B cell (primary cell): ENCODE data around the gene TMEM45B. TPM values are rescaled to one million over a fixed set of nuclear protein-coding genes. Genes with fewer than 3 reads are reported as not detected.

Experiments
- ATAC-seq: fragments of 200-7000 bp; cut with Tn5 transposase; one replicate; pipeline ENCODE4 v1.10.0; 2021; ENCODE audit warnings: low read depth, mild to moderate bottlenecking, moderate number of reproducible peaks, moderate library complexity
- CTCF ChIA-PET: fragments of 350-600 bp; sonication (Branson Sonifier 250); formaldehyde crosslinking; loops from one replicate; lab custom pipeline; 2021; ENCODE audit warnings: antibody characterized with exemption, inconsistent platforms; lab: Charles Lee
- POLR2A ChIA-PET: fragments of 350-600 bp; sonication (Branson Sonifier 250); formaldehyde crosslinking; loops from one replicate; lab custom pipeline; 2021; ENCODE audit warnings: antibody characterized with exemption; lab: Charles Lee
- DNase-seq: peaks from one replicate; pipeline ENCODE4 v3.0.0; 2013
- H2AFZ ChIP-seq: 2 replicates; pipeline ENCODE4 v1.6.1; 2012; ENCODE audit warnings: mild to moderate bottlenecking, low read depth, low read length; ENCODE audit not compliant: insufficient read depth, poor library complexity, severe bottlenecking
- H3K27ac ChIP-seq, 2 donors: 1 replicate in 1 of 2; 2 replicates in 1 of 2; pipeline ENCODE4 v1.5.1; 2012 to 2013; ENCODE audit warnings: low read length in 2 of 2, mild to moderate bottlenecking in 2 of 2, moderate library complexity in 1 of 2
- H3K27me3 ChIP-seq, 4 experiments: fragments of 200-600 bp in 1 of 4; sonication (generic) in 1 of 4; replicated peaks in 1 of 4; 1 replicate in 2 of 4; 2 replicates in 2 of 4; pipeline versions ENCODE4 v1.6.1 to v1.7.0; 2013 to 2016; ENCODE audit warnings: low read length in 3 of 4, mild to moderate bottlenecking in 2 of 4, mixed read lengths in 1 of 4, moderate library complexity in 1 of 4; ENCODE audit not compliant: insufficient read depth in 4 of 4, control insufficient read depth in 3 of 4; ENCODE audit errors: control extremely low read depth in 1 of 4
- H3K36me3 ChIP-seq, 2 experiments: replicated peaks in 1 of 2; 1 replicate in 1 of 2; 2 replicates in 1 of 2; pipeline versions ENCODE4 v1.6.1 to v1.7.1; 2013; ENCODE audit warnings: low read length in 1 of 2; ENCODE audit not compliant: insufficient read depth in 2 of 2, control insufficient read depth in 1 of 2; ENCODE audit errors: control extremely low read depth in 1 of 2, extremely low read depth in 1 of 2
- H3K4me1 ChIP-seq, 2 donors: fragments of 200-600 bp in 1 of 2; sonication (generic) in 1 of 2; 1 replicate in 1 of 2; 2 replicates in 1 of 2; pipeline versions ENCODE4 v1.5.1 to v1.6.1; 2013 to 2017; ENCODE audit warnings: low read length in 2 of 2; ENCODE audit not compliant: control insufficient read depth in 2 of 2, insufficient read depth in 2 of 2
- H3K4me2 ChIP-seq: replicated peaks from 2 replicates; pipeline ENCODE3; 2012; ENCODE audit warnings: mild to moderate bottlenecking, low read depth, low read length; ENCODE audit not compliant: poor library complexity, severe bottlenecking
- H3K4me3 ChIP-seq, 5 experiments: fragments of 200-600 bp in 1 of 5; sonication (generic) in 1 of 5; 1 replicate in 3 of 5; 2 replicates in 2 of 5; pipeline versions ENCODE4 v1.5.1 to v1.7.0; 2011 to 2016; ENCODE audit warnings: low read length in 4 of 5, mild to moderate bottlenecking in 4 of 5, low read depth in 2 of 5, control low read depth in 1 of 5, moderate library complexity in 1 of 5; ENCODE audit not compliant: insufficient read depth in 1 of 5; ENCODE audit errors: control extremely low read depth in 1 of 5, extremely low read depth in 1 of 5
- H3K79me2 ChIP-seq: fragments of 200-600 bp; sonication (generic); one replicate; pipeline ENCODE4 v1.6.0; 2016; ENCODE audit warnings: low read length; ENCODE audit not compliant: control insufficient read depth, insufficient read depth
- H3K9ac ChIP-seq: fragments of 200-600 bp; sonication (generic); 2 replicates; pipeline ENCODE4 v1.6.1; 2017; ENCODE audit warnings: mild to moderate bottlenecking, low read length, moderate library complexity
- H3K9me3 ChIP-seq, 3 donors: one replicate each; pipeline versions ENCODE4 v1.6.1 to v1.7.1; 2013; ENCODE audit warnings: low read length in 2 of 3; ENCODE audit not compliant: control insufficient read depth in 2 of 3, insufficient read depth in 1 of 3; ENCODE audit errors: control extremely low read depth in 1 of 3
- H4K20me1 ChIP-seq: 2 replicates; pipeline ENCODE4 v1.6.0; 2012; ENCODE audit warnings: mild to moderate bottlenecking, low read length; ENCODE audit not compliant: insufficient read depth, control insufficient read depth, poor library complexity, severe bottlenecking
- H3K27ac Mint-ChIP-seq: one replicate; pipeline ENCODE4 v1.8.0; 2021; ENCODE audit warnings: mixed read lengths
- H3K27me3 Mint-ChIP-seq: one replicate; pipeline ENCODE4 v1.8.0; 2021; ENCODE audit warnings: mixed read lengths
- H3K4me1 Mint-ChIP-seq: one replicate; pipeline ENCODE4 v1.8.0; 2021; ENCODE audit warnings: mixed read lengths
- H3K4me3 Mint-ChIP-seq: one replicate; pipeline ENCODE4 v1.8.0; 2021; ENCODE audit warnings: mixed read lengths
- H3K9me3 Mint-ChIP-seq: one replicate; pipeline ENCODE4 v1.8.0; 2022; ENCODE audit warnings: mixed read lengths; ENCODE audit not compliant: insufficient read depth
- EZH2 ChIP-seq: IDR thresholded peaks from 2 replicates; pipeline ENCODE4 v1.6.1; 2012; ENCODE audit warnings: borderline replicate concordance, low read depth, mild to moderate bottlenecking, moderate library complexity, low read length; ENCODE audit not compliant: insufficient read depth, poor library complexity, severe bottlenecking
- WGBS: methylation state at CpG from one replicate; pipeline ENCODE4 v1.1.5; 2013; ENCODE audit warnings: missing lambda C conversion rate; ENCODE audit not compliant: insufficient coverage; 5-methylcytosine and 5-hydroxymethylcytosine counted together
- intact Hi-C: fragments of 100-400 bp; cut with micrococcal nuclease; formaldehyde crosslinking; loops from one replicate; pipeline ENCODE4 v1.10.0; 2022
- polyA plus RNA-seq: library from polyadenylated mRNA; depleted of rRNA; stranded (reverse); fragments of >200 nt; gene quantifications from 2 replicates; pipeline ENCODE4 v1.2.3, GENCODE V29; 2012
- total RNA-seq, 2 donors: library from RNA; stranded (reverse); fragments of 120-200 nt in 1 of 2; gene quantifications; 1 replicate in 1 of 2; 2 replicates in 1 of 2; pipeline versions ENCODE4 v1.2.3 to v1.2.4, GENCODE V29; 2013 to 2022
- TF ChIP-seq, protein P1 (sequence below): fragments of 200-600 bp; IDR thresholded peaks from one replicate; pipeline ENCODE4 v1.8.0; 2022; ENCODE audit warnings: antibody characterized with exemption, mild to moderate bottlenecking

Gene TMEM45B
- total and polyA plus RNA-seq, 2 donors (not counting 1 experiment from before 2014, with no cell fraction given): not detected

DNA sequence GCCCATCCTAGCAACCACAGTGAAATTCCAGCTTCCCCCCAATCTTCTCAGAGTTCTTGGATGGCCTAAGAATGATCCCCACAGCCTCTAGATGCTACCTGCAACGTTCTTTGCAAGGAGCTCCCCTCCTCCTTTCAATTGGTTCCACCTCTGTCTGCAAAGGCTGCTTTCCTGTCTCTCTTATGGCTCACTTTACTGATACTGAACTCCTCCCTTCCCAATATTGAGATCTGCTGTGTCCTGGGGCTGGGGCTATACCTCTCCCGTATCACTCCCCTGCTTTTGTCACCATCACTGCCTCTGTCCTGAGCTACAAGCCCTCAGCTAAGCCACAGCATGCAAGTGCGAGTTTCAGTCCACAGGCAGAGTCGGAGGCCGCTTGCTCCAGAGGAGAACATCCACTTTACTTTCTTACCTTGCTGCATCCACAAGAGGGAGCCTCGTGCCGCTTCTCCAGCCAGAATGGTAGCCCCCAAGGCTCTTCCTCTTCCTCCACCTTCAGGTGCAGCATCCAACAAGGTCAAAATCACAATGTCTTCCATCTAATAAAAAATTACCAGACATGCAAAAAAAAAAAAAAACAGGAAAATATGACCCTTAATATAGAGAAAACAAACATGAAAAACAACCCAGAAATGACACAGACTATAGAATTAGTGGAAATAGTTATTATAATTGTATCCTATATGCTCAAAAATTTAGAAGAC lies 48.6 kb upstream of the TMEM45B start:
- Mint-ChIP-seq H3K27me3 (peaks cover 31% of the 10 kb centered on the region), H3K4me3 (no peak overlapping the region), H3K27ac (no peak overlapping the region), H3K9me3 (peaks cover 9% of the 10 kb centered on the region), H3K4me1 (no peaks in the 10 kb centered on the region)
- TF ChIP-seq EZH2: no peak
- TF ChIP-seq, protein P1, sequence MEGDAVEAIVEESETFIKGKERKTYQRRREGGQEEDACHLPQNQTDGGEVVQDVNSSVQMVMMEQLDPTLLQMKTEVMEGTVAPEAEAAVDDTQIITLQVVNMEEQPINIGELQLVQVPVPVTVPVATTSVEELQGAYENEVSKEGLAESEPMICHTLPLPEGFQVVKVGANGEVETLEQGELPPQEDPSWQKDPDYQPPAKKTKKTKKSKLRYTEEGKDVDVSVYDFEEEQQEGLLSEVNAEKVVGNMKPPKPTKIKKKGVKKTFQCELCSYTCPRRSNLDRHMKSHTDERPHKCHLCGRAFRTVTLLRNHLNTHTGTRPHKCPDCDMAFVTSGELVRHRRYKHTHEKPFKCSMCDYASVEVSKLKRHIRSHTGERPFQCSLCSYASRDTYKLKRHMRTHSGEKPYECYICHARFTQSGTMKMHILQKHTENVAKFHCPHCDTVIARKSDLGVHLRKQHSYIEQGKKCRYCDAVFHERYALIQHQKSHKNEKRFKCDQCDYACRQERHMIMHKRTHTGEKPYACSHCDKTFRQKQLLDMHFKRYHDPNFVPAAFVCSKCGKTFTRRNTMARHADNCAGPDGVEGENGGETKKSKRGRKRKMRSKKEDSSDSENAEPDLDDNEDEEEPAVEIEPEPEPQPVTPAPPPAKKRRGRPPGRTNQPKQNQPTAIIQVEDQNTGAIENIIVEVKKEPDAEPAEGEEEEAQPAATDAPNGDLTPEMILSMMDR: no peak
- Histone ChIP-seq H4K20me1 (no peaks in the 10 kb centered on the region), H3K79me2 (no peaks in the 10 kb centered on the region), H3K4me3 (no peak overlapping the region), H3K9me3 (peaks cover 1 to 9% (median 7%) of the 10 kb centered on the region in 3 donors), H2AFZ (no peak overlapping the region), H3K4me2 (no peak overlapping the region), H3K27me3 (no peaks in the 10 kb centered on the region), H3K9ac (no peak overlapping the region), H3K27ac (no peak overlapping the region), H3K36me3 (no peaks in the 10 kb centered on the region), H3K4me1 (no peaks in the 10 kb centered on the region)
- ATAC-seq: no peak
- ChIA-PET CTCF (no interaction called here), POLR2A (no interaction called here)
- WGBS: 26% methylated on average over 7 of the region's 7 CpGs
- intact Hi-C loops: no loop called here
- no peak for DNase-seq

DNA sequence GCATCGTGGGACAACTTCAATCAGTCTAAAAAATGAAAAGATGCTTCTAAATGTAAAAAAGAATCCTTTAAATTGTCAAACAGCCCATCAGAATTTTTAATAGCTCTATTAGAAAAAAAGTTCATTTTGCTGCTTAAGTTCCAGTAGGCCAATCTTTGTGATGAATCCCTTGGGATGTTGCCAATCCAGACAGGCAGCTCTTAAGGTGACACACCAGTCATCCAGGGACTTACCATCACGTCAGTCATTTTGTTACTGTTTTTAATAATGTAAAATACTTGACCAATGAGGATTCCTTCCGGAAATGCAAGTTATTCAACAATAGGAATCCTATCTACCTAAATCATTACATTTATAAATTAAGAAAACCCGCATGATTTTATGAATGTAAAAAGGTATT lies 47.8 kb upstream of the TMEM45B start:
- Histone ChIP-seq H3K36me3 (no peaks in the 10 kb centered on the region), H3K79me2 (no peaks in the 10 kb centered on the region), H3K4me2 (no peak overlapping the region), H3K4me3 (no peak overlapping the region), H3K9me3 (peaks cover 1 to 9% (median 7%) of the 10 kb centered on the region in 3 donors), H3K4me1 (no peaks in the 10 kb centered on the region), H3K9ac (no peak overlapping the region), H3K27ac (no peak overlapping the region), H4K20me1 (no peaks in the 10 kb centered on the region), H3K27me3 (no peaks in the 10 kb centered on the region), H2AFZ (no peak overlapping the region)
- H3K4me1 Mint-ChIP-seq: no peaks in the 10 kb centered on the region
- intact Hi-C loops: no loop called here
- POLR2A ChIA-PET: no interaction called here
- TF ChIP-seq, protein P1: no peak
- TF ChIP-seq EZH2: no peak
- no peak overlapping the region for H3K27ac Mint-ChIP-seq
- CTCF ChIA-PET: no interaction called here
- no CpG with 5 or more reads among the region's 4 CpGs for WGBS
- DNase-seq: no peak
- H3K4me3 Mint-ChIP-seq: no peak overlapping the region
- no peak for ATAC-seq
- peaks cover 9% of the 10 kb centered on the region for H3K9me3 Mint-ChIP-seq
- H3K27me3 Mint-ChIP-seq: peaks cover 32% of the 10 kb centered on the region
